ENCODE results near the gene ARHGAP26.
A peak's percentile ranks its signal among the peaks of the same experiment; 100 is the strongest.

ARHGAP26 gene

GRCh38 chr5:143213851-143214363 is 443.7 kb downstream of the ARHGAP26 start:
- intact Hi-C loops (cut with DNase I) = no loop called here

GRCh38 chr5:143214458-143214857 is 444.3 kb downstream of the ARHGAP26 start:
- intact Hi-C loops (cut with DNase I) = no loop called here

More at GRCh38 chr5:143213851-143214363, 443.7 kb downstream of the ARHGAP26 start:
- DNase-seq = no peak

GRCh38 chr5:143214890-143215289 is 444.7 kb downstream of the ARHGAP26 start:
- intact Hi-C loops (cut with DNase I) = no loop called here
- no peak for DNase-seq

More at GRCh38 chr5:143214458-143214857, 444.3 kb downstream of the ARHGAP26 start:
- no peak for DNase-seq

- intact Hi-C loops (cut with DNase I) = no loop called here
- peak in 1 of 42 donors; percentile 18 for DNase-seq
Observed at GRCh38 chr5:143215690-143216089, 445.5 kb downstream of the ARHGAP26 start.

GRCh38 chr5:143216211-143216610 is 446.0 kb downstream of the ARHGAP26 start:
- intact Hi-C loops (cut with DNase I) = no loop called here
- DNase-seq = no peak

GRCh38 chr5:143217065-143217803 is 447.1 kb downstream of the ARHGAP26 start:
- no peak for DNase-seq
- intact Hi-C loops (cut with DNase I) = no loop called here

- intact Hi-C loops (cut with DNase I) = no loop called here
- DNase-seq = no peak
Observed at GRCh38 chr5:143217804-143218160, 447.6 kb downstream of the ARHGAP26 start.

GRCh38 chr5:143218517-143219170 is 448.5 kb downstream of the ARHGAP26 start:
- no peak for DNase-seq
- intact Hi-C loops (cut with DNase I) = no loop called here

- no peak for DNase-seq
- intact Hi-C loops (cut with DNase I) = no loop called here
Observed at GRCh38 chr5:143219696-143220095, 449.5 kb downstream of the ARHGAP26 start.

GRCh38 chr5:143220748-143221251 is 450.6 kb downstream of the ARHGAP26 start:
- DNase-seq = no peak
- intact Hi-C loops (cut with DNase I) = no loop called here

GRCh38 chr5:143222287-143223231 is 452.4 kb downstream of the ARHGAP26 start:
- peak in 37 of 42 donors; percentile 23 to 88 (median 61) for DNase-seq
- intact Hi-C loops (cut with DNase I) = no loop called here

GRCh38 chr5:143224672-143225071 is 454.5 kb downstream of the ARHGAP26 start:
- DNase-seq = no peak
- intact Hi-C loops (cut with DNase I) = no loop called here

GRCh38 chr5:143225511-143225910 is 455.3 kb downstream of the ARHGAP26 start:
- no peak for DNase-seq
- intact Hi-C loops (cut with DNase I) = no loop called here

GRCh38 chr5:143226361-143226760 is 456.2 kb downstream of the ARHGAP26 start:
- intact Hi-C loops (cut with DNase I) = no loop called here
- DNase-seq = no peak

GRCh38 chr5:143226872-143227271 is 456.7 kb downstream of the ARHGAP26 start:
- DNase-seq = peak in 3 of 42 donors; percentile 5 to 14 (median 13)
- intact Hi-C loops (cut with DNase I) = no loop called here

GRCh38 chr5:143227301-143227700 is 457.1 kb downstream of the ARHGAP26 start:
- peak in 30 of 42 donors; percentile 25 to 84 (median 47) for DNase-seq
- intact Hi-C loops (cut with DNase I) = no loop called here

- intact Hi-C loops (cut with DNase I) = no loop called here
- no peak for DNase-seq
Observed at GRCh38 chr5:143228597-143229293, 458.6 kb downstream of the ARHGAP26 start.

GRCh38 chr5:143229426-143229895 is 459.3 kb downstream of the ARHGAP26 start:
- intact Hi-C loops (cut with DNase I) = no loop called here
- peak in 10 of 42 donors; percentile 6 to 45 (median 16) for DNase-seq

All from head of caudate nucleus (tissue), 42 donors.